ENCODE data around the gene RILP.

The RILP gene

DNA sequence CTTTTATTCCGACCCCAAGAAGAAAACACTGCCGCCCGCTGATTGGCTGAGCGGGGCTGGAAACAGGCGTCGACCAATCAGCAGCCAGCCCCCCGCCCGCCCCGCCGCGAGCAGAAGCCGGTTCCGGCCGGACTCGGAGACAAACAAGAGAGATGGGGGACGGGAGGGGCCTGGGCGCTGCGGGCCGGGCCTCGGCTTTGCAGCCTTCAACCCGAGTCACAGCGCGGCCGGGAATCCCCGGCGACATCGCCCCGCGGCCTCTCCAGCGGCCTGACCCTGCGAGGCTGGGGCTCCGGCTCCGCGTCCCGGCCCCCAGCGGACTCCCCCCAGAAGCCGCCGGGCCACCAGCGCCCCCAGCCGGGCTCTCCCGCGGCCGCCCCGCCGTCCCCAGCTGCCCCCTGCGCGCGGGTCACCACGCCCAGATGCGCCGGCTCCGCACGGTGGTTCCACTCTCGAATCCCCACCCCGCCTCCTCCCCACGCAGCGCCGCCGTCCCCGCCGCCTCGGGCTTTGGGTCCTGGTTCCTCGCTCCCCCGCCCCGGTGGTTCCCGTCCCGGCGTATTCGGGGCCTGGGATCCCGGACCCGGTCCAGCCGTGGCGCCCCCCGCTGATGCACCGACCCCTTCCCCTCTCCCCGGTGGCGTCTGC lies 20.7 kb downstream of the RILP start:
- peak; percentile 96 for DNase-seq (ENCODE audit: low spot score)

DNA sequence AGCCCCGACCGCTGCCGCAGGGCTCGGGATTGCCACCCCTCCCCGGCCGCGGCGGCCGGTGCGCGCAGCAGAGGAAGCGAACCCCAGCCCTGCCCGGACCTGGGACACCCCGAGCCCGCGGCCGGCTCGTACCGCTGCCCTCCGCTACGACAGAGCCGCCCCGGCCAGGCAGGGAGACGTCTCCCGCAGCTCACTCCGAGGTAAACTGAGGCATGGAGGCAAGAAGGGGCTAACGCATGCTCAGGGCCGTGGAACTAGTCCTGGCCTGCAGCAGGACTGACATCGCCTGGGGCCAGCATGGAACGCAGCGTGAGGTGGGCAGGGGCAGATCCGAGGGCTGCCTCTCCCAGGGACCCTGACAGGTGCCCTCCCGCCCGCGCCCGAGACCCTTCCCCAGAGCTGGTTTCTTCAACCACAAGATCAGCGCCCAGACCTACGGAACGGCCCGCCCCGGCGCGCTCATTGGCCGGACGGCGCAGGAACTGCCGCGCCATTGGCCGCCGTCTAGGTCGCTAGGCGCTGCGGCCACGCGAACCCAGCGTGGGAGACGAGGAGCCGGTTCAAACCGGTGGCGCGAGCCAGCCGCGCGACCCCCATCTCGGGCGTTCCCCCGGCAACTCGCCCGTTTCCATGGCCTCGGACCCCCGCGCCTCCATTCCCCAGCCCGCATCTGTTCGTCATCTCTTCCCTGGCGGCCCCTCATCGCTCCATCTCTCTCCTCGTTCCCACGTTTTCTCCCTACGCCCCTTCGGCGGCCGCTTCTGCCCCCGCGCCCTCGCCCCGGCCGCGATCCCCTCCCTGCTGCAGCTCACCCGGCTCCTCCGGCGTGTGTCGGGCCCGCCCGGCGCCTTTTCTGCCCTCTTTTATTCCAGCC lies 21.4 kb downstream of the RILP start, which contains the start of gene SLC43A2:
Gene SLC43A2 (minus strand): TSS at position 853 of the 874 bp plus-strand sequence. CDS start 960 bp downstream, outside the sequence.
- DNase-seq (ENCODE audit: low spot score) = peak; percentile 87

DNA sequence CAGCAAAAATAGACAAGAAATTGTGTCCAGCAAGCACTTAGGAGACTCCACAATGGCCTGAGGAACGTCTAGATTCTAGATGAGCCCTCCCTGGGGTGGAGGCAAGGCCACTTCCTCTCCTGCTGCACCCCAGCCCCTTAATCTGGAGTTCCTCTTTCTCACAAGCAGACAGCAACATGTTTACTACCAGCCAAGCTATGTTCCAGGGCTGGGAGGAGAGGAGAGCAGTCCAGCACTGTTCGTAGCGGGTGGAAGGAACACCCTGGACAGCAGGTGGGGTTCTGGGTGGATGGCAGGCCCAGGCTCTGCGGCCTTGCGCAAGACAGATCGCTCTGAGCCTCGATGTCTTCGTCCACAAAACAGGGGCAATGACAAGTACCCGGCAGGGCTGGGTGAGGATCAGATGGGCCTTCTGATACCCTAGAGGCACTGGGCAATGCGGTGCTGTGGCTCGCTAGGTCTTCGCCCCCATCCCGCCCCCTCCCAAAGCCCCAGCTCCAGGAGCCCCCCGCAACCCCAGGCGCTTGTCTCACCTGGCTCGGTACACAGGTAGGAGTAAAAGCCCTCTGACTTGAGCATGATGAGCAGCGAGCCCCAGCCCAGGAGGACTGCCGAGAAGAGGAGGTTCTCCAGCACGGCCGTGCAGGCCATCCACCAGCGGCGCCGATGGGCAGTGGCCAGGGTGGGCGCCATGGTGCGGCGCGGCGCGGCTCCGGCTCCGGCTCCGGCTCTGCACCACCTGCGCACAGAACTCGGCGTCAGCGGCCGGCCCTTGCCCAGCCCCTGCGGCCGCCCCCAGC lies 22.3 kb downstream of the RILP start:
- peak; percentile 54 for DNase-seq (ENCODE audit: low spot score)

DNA sequence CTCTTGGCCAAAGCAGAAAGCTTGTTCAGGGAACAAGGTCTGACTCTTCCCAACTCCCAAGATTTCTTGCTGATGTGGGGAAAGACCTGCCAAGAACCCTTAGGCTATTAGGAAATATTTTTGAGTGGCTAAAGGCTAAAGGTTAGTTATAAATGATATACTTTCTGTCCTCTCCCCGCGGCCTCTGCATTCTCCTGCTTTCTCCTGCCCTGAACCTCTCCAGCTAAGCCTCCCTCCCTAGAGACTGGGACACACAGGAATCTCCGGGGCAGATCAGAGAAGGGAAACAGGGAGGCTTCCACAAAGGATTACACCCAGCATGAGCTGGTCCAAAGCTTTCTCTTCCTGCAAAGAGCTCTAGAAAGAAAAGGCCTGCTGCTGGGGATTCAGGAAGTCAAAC lies 23.3 kb downstream of the RILP start:
- no peak for DNase-seq (ENCODE audit: low spot score)

DNA sequence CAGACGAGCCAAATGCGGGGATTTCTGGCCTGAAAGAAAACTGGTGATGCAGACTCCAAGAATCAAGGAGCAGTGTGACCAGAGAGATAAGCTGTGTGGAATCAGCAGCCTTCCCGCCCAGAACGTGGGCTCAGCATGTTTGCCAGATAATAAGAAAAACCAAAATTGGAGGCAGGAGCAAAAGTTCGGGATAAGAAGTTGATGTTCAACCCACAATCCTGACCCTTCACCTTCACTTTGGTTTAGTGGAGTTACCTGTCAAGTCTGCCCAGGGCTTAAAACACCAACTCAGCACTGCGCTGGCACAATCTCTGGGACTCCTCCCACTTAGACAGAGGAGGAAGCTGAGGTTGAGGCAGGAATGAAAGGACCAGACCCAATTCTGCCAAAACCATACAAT lies 24.1 kb downstream of the RILP start:
- DNase-seq (ENCODE audit: low spot score) = no peak

DNA sequence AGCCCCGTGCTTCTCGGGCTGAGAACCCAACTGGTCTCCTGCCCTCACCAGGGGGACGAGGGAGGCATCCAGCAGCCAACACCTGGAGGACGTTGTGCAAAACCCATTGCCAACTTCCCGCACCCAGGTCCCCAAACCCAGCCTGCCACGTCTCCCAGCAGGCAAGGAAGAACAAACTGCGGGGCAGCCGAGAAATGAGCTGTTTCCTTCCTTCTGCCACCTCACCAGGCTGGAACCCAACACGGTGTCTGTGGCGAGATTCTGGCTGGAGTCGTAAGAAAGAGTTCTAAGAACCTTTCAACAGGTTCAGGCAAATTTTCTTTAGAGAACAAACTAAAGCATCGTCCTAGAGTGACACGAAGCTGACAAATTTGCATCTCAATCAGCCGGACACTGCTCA lies 24.6 kb downstream of the RILP start:
- no peak for DNase-seq (ENCODE audit: low spot score)

DNA sequence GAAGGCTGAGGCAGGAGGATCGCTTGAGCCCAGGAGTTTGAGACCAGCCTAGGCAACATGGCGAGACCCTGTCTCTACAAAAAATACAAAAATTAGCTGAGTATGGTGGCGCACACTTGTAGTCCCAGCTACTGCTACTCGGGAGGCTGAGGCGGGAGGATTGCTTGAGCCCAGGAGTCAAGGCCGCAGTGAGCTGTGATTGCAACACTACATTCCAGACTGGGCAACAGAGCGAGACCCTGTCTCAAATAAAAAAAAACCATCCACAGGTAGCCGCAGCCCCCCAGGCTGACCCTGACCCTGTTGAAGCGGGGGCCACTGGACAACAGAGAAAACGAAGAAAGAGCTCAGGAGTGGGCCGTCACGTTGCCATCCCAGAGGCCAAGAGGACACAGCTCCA lies 25.0 kb downstream of the RILP start:
- no peak for DNase-seq (ENCODE audit: low spot score)

DNA sequence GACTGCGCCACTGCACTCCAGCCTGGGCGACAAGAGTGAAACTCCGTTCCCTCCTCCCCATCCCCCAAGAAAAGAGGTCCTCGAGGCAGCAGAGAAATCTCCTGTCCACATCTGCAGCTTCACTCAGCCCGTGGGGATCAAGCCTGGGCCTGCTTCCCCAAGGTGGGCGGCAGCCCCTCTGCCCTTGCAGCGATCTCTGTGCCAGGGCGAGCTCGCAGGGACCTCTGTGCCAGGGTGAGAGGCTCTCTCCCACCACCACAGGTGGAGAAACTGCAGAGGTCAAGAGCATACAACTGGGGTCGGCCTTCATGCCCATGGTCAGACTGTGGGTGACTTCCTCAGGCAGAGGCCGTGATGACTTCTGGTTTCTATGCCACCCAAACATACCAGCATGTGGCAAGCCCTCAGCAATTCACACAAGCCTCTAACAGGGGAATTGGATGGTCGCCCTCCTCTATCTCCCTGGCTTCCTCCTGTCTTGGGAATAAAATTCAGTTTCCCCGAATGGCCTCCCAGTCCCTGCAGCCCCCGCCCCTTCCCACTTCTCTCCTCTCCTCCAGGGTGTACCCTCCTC lies 26.5 kb downstream of the RILP start:
- DNase-seq (ENCODE audit: low spot score) = no peak

DNA sequence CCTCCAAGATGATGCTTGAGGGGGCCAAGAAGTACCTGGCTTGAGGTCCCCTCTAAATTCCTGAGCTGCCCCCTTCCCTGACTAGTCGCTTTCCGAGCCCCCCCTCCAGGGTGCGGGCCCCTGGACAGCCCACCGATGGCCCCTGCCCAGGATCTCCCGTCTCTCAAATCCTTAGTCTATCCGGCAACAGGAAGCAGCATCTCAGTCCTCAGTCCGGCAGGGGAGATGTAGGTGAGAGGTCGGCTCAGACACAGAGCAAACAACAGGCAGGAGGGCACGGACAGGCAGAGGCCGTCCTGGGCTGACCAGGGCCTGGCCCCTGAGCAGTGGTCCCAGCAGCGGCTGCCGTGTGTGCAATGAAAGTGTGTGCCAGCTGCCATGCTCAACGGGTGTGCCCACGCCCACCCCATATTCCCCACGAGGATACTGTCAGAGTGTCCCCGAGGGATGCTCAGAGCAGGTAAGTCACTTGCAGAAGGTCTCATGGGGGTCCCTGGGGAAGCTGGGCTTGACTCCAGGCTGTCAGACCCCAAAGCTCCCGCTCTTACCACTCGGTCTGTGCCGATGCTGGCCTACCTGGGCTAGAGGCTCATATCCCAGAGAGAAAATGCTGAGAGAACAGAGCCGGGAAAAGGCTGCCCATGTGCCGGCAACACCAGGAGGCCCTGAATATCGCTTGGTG lies 28.3 kb downstream of the RILP start:
- DNase-seq (ENCODE audit: low spot score) = no peak

DNA sequence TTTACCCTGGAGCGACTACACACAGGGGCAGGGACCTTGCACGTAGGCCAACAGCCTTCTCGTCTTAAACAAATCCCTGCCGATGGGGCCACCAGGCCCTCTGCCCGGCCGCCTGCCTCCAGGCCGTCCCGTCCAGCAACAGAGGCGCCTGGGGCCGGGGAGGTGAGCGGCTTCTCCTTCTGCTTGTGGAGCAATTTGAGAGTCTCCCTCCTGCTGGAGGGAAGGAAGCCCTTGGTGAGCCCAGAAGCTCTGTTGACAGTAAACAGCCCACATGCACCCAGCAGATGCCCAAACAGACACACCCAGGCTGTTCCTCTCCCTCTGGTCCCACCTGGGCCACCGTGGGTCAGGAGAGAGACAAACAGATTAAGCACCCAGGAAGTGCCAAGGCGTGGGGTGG lies 29.2 kb downstream of the RILP start:
- DNase-seq (ENCODE audit: low spot score) = no peak

DNA sequence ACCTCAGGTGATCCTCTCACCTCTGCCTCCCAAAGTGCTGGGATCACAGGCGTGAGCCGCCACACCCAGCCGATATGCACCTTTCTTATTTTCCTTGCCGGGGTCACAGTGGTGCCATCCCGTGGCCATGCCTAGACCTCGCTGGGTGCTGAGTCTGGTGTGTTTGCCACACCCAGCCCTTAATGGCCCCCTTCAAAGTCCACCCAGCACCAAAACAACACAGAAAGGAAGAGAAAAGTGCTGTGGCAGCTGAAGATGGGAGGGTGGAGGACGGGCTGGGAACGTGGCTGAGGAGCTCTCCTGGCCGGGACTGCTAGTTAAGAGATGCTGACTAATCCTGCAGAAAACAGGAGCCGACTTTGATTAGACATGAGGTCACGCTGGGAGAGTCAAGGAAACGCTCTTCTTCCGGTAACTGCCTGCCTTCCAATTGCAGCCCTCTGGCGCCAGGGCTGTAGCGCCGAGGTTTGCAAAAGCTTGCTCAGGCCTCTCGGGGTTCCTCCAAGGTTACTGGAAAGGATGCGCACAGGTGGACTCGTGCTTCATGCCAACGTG lies 32.0 kb downstream of the RILP start:
- no peak for DNase-seq (ENCODE audit: low spot score)

DNA sequence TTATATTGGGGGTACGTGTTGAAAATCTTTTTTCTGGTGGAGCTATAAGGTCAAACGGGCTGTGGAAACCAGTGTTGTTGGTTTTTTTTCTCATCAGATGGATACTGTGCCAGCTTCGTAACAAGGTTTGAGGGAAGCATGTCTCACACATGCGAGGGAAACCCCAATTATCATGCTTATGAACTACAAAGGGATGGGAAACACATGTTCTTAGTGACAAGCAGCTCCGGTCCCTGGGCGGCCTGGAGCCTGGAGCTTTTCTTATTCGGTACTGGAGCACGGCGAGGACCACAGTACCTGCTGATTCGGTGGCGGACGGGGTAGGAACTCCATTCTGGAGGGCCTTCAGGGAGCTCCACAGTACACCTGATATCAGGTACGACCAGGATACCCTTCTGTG lies 33.6 kb downstream of the RILP start:
- DNase-seq (ENCODE audit: low spot score) = no peak

DNA sequence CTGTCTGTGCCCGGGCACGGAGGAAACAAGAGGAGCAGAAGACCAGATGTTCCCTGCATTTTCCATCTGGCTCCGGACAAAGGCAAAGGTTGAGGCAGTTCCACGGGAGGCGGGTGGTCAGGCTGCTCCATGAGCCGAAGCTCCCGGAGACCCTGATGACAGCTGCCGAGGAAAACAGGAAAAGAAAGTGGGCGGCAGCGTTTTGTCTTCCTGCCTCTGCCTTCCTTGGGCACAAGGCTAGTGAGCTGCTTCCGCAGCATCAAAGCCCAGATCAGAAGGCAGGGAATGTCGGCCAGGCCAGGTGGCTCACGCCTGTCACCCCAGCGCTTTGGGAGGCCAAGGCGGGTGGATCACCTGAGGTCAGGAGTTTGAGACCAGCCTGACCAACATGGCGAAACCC lies 37.3 kb downstream of the RILP start:
- no peak for DNase-seq (ENCODE audit: low spot score)

DNA sequence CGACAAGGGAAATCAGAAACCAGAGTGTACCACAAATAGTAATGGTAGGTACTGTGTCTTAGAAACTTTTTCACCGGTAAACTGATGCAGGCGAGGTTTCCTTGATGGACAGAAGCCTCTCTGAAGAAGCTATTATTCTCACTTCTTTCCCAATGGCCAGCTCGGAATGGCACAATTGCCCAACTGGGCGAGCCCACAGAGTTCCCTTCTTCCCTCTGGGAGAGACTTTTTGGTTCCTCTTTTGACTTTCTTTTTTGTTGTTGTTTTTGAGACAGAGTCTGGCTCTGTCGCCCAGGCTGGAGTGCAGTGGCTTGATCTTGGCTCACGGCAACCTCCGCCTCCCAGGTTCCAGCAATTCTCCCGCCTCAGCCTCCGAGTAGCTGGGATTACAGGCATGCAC lies 38.0 kb downstream of the RILP start:
- DNase-seq (ENCODE audit: low spot score) = no peak

DNA sequence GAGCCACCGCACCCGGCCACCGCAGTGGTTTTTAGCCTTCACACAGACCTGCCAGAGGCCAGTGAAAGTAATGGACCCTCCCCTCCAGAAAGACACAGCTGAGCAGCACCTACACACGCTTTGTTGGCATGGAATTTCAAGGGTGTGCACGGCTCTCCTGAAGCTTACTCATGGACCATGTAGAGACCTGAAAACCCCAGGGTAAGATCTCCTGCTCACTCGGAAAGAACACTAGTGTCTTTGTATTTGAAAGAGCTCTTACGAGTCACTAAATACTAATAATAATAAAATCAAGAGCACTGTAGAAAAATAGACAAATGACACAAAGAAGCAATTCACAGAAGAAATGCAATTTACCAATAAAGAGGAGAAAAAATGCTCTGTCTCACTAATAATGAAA lies 41.0 kb downstream of the RILP start:
- no peak for DNase-seq (ENCODE audit: low spot score)

DNA sequence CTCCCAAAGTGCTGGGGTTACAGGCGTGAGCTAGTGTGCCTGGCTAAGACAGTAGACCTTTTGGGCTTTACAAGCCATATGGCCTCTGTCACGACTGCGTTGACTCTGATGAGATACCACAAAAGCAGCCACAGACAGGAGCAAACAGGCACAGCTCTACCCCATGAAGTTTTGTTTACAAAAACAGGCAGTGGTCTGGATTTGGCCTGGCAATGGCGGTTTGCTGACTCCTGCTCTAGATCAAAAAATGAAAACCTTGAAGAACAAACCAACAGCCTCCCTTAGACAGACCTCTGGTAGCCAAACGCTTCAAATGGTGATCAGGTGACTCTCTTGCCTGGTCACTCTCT lies 41.7 kb downstream of the RILP start:
- DNase-seq (ENCODE audit: low spot score) = no peak

DNA sequence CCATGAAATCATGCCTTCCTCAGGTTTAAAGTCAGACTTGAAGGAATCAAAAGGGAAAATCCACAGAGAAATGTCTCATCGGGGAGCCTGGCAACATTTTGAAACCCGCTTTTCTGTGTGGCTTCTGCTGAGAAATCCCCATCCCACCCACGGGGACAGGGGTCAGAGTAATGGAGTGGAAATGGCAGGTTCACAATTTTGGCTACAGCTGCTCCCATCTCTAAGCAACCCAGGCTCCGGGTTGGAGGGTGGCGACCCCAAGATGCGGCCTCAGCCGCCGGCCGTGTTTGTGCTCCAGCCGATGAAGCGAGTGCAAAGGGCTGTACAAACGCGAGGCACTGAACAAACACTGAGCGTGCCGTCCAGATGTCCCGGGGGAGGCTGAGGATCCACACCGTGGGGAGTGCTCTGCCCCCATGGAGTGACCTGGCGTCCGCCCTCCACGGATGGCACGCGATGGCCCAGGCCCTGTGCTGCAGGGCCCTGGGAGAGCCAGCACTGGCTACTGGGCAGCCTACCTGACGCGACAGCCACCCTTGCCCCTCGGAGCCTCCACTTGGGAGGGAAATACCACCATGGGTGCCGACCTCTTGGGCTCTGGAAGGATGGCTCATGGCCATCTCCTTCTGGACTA lies 43.2 kb downstream of the RILP start:
- no peak for DNase-seq (ENCODE audit: low spot score)

DNA sequence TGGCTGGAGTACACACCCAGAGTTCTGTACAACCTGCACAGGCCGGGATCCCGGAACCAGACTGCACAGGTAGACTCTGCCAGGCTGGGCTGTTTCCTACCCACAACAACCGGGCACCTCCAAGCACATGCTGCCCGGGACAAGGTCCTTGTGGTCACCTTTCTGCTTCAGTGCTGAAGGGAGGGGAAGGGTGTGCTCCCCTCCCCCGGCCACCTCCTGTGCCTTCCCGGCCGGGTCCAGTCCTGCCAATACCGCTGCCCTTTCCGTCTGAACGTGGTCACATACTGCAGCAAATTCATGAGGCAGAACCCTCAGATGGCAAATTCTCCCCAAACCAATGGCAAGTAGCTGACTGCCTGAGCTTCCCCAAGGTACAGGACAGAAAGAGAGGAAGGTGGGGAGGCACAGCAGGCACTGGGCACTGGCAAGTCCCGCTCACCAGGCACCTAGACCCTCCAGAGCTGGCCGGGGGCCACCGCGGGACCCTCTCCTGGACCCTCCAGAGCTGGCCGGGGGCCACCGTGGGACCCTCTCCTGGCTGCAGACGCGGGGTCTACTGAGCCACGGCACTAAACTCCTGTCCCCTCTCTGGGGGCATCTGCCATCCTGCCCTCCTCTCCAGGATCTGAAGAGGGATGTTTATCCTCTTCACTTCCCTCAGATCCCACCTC lies 43.9 kb downstream of the RILP start:
- DNase-seq (ENCODE audit: low spot score) = no peak

DNA sequence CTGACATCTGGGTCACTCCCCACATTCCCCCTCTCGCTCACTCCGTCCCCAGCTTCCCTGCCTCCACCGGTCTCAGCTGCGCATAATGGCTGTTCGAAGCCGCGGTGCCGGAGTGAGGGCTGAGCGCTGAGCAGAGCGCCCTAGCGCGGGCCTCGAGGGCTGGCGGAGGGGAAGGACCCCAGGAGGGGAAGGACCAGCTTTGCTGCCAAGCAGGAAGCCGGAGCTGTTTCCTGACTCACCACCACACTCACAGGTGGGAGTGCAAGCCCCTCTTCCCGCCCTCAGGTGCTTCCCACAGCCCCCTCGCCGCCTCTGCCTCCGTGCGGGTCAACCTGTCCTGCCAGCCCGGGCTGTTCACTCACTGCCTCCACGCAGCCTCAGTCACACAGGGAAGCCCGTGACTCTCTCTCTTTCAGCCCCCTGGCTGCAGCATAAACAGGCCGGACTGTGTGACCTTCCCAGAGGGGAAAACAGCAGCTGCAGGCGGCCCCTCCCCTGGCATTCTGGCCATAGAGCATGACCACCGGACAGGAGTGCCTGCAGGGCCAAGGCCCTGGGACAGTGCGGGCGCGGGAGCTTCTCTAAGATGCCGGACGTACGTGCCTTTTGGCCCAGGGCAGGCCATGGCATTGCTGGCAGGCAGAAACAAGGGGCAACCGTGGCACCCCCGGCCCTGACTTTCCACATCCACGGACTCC lies 44.7 kb downstream of the RILP start:
- DNase-seq (ENCODE audit: low spot score) = no peak

DNA sequence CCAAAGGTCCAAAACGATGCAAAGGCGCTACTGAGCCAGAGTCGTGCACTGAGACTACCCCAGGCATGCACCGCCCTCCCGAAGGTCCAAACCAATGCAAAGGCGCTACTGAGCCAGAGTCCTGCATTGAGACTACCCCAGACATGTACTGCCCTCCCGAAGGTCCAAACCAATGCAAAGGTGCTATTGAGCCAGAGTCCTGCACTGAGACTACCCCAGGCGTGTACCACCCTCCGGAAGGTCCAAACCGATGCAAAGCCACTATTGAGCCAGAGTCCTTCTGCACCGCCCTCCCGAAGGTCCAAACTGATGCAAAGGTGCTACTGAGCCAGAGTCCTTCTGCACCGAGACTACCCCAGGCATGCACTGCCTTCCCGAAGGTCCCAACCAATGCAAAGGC lies 48.1 kb downstream of the RILP start:
- DNase-seq (ENCODE audit: low spot score) = no peak
